Panc1 (cell line): ENCODE results near the gene CMIP. TPM values are rescaled to one million over a fixed set of nuclear protein-coding genes. Genes with fewer than 3 reads are reported as not detected.

Experiments used
- ATAC-seq: fragments of 200-7000 bp; cut with Tn5 transposase; 2 replicates; pipeline ENCODE4 v1.9.1; 2020; ENCODE audit warnings: mild to moderate bottlenecking, moderate library complexity
- BruUV-seq: library from RNA; stranded (reverse); fragments of 400-500 nt; replicated peaks from 2 replicates; lab custom pipeline; 2021; lab: Mats Ljungman, UMichigan
- CTCF ChIA-PET: fragments of 300-600 bp; sonication (Branson Sonifier 250); formaldehyde crosslinking; loops from one replicate; lab custom pipeline; 2022; ENCODE audit warnings: antibody characterized with exemption; lab: Charles Lee
- POLR2A ChIA-PET: fragments of 300-600 bp; sonication (Branson Sonifier 250); formaldehyde crosslinking; loops from one replicate; lab custom pipeline; 2022; ENCODE audit warnings: antibody characterized with exemption; lab: Charles Lee
- DNase-seq: peaks from one replicate; pipeline ENCODE4 v3.0.0-alpha.2; 2010; ENCODE audit warnings: low read depth, low spot score
- H3K27ac ChIP-seq: 2 replicates; pipeline ENCODE4 v1.5.1; 2011; ENCODE audit warnings: mild to moderate bottlenecking, low read length, inconsistent platforms
- H3K27me3 ChIP-seq: fragments of 200-500 bp; sonication (Bioruptor generic); 2 replicates; pipeline ENCODE4 v1.6.0; 2014; ENCODE audit warnings: low read length, inconsistent platforms; ENCODE audit not compliant: control insufficient read depth, insufficient read depth
- H3K36me3 ChIP-seq: fragments of 200-500 bp; sonication (Bioruptor generic); 2 replicates; pipeline ENCODE4 v1.5.1; 2014; ENCODE audit warnings: inconsistent platforms, mild to moderate bottlenecking, low read length, moderate library complexity; ENCODE audit not compliant: control insufficient read depth, insufficient read depth
- H3K4me1 ChIP-seq: 2 replicates; pipeline ENCODE4 v1.5.1; 2011; ENCODE audit warnings: inconsistent platforms, mild to moderate bottlenecking, low read length, moderate library complexity; ENCODE audit not compliant: control insufficient read depth, insufficient read depth
- H3K4me3 ChIP-seq, 2 experiments: 2 replicates each; pipeline ENCODE4 v1.5.1; 2011 to 2012; ENCODE audit warnings: low read depth in 2 of 2, low read length in 2 of 2, mild to moderate bottlenecking in 2 of 2, inconsistent platforms in 1 of 2, moderate library complexity in 1 of 2
- H3K9me3 ChIP-seq: fragments of 200-500 bp; sonication (Bioruptor generic); 2 replicates; pipeline ENCODE4 v1.5.1; 2014; ENCODE audit warnings: low read depth, mild to moderate bottlenecking, inconsistent platforms, low read length, moderate library complexity; ENCODE audit not compliant: control insufficient read depth, insufficient read depth
- CTCF ChIP-seq: fragments of 450-650 bp; IDR thresholded peaks from 2 replicates; pipeline ENCODE4 v1.5.1; 2017; ENCODE audit warnings: mild to moderate bottlenecking
- POLR2AphosphoS5 ChIP-seq: IDR thresholded peaks from 2 replicates; pipeline ENCODE4 v1.6.1; 2012; ENCODE audit warnings: mild to moderate bottlenecking, low read depth, low read length, moderate library complexity
- REST ChIP-seq, 2 experiments: IDR thresholded peaks; 2 replicates each; pipeline ENCODE4 v1.6.1; 2011 to 2012; ENCODE audit warnings: low read depth in 2 of 2, control low read depth in 1 of 2, low read length in 1 of 2, mild to moderate bottlenecking in 1 of 2, moderate library complexity in 1 of 2; ENCODE audit not compliant: insufficient read depth in 1 of 2
- SIN3A ChIP-seq: IDR thresholded peaks from 2 replicates; pipeline ENCODE4 v1.6.1; 2012; ENCODE audit warnings: low read depth, mild to moderate bottlenecking, low read length, moderate library complexity, borderline replicate concordance; ENCODE audit not compliant: insufficient read depth
- TCF7L2 ChIP-seq: IDR thresholded peaks from 2 replicates; pipeline ENCODE4 v1.6.1; 2011; ENCODE audit warnings: mild to moderate bottlenecking, low read depth, low read length, inconsistent platforms
- in situ Hi-C: cut with HindIII; loops from 2 replicates; pipeline ENCODE4 v1.10.0; 2016; ENCODE audit warnings: low sequenced_read_pairs, low pct_unique_long_range_greater_than_20kb
- intact Hi-C: fragments of 100-400 bp; cut with micrococcal nuclease; formaldehyde crosslinking; loops from one replicate; pipeline ENCODE4 v1.10.0; 2022; ENCODE audit not compliant: unreplicated experiment
- total RNA-seq: library from RNA; stranded (reverse); gene quantifications from one replicate; pipeline ENCODE4 v1.2.1, GENCODE V29; 2021; ENCODE audit not compliant: unreplicated experiment

The CMIP gene
- total RNA-seq, 1 experiment from 2014 or later: 49.7 TPM

GRCh38 chr16:81497690-81498089 is 53.1 kb downstream of the CMIP start:
- H3K27me3 ChIP-seq: no peaks in the 10 kb centered on the region
- in situ Hi-C loops (no loop called here), intact Hi-C loops (loop anchor here (10.0 kb wide), 1 partner anchor 87 kb away; no protein-coding TSS in a partner anchor)
- H3K4me3 ChIP-seq: peak overlapping the region; percentile 12 to 39; a peak in 3 of 4 replicates
- ChIA-PET POLR2A (no interaction called here), CTCF (no interaction called here)
- H3K9me3 ChIP-seq: no peaks in the 10 kb centered on the region
- 0 out of 2 replicates have a peak, but pooled peaks have one; percentile 5 for TF ChIP-seq POLR2AphosphoS5
- no peak for TF ChIP-seq CTCF
- no peak for TF ChIP-seq TCF7L2
- no peak for TF ChIP-seq SIN3A
- H3K27ac ChIP-seq: peak overlapping the region; percentile 81
- DNase-seq: no peak
- H3K4me1 ChIP-seq: peaks cover 68% of the 10 kb centered on the region
- BruUV-seq: no TSS peak
- peak; percentile 44 for ATAC-seq
- no peaks in the 10 kb centered on the region for H3K36me3 ChIP-seq

DNA sequence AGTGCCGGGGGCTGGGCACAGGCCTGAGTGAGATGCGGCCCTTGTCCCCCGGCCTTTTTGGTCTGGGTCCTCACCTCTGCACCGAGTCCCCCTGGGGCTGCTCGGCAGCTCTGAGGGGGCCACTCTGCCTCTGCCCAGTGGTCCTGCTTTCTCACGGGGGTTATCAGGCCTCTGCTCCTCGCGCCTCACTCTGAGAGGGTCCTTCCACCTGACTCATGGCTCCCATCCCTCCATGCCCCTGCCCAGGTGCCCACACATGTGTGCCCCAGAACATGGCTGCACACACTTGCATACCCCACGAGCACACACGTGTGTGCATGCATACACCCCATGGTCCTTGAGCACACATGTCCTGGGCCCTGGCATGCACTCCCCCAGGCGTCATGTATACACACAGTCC is 53.7 kb downstream of the CMIP start:
- Histone ChIP-seq H3K27me3 (no peaks in the 10 kb centered on the region), H3K36me3 (no peaks in the 10 kb centered on the region), H3K4me3 (no peak overlapping the region), H3K27ac (peak overlapping the region; percentile 81; the same call in 1 of the 2 replicates), H3K4me1 (peaks cover 61% of the 10 kb centered on the region), H3K9me3 (no peaks in the 10 kb centered on the region)
- no peak for ATAC-seq
- BruUV-seq: no TSS peak
- CTCF ChIA-PET: no interaction called here
- no peak for TF ChIP-seq TCF7L2
- TF ChIP-seq SIN3A: no peak
- no peak for TF ChIP-seq POLR2AphosphoS5
- no peak for TF ChIP-seq CTCF
- no peak for TF ChIP-seq REST (IDR thresholded peaks at IDR 0.05; ENCODE audit: insufficient read depth in 1 of 2, low read depth in 2 of 2, low read length in 1 of 2)
- no peak for DNase-seq
- POLR2A ChIA-PET: no interaction called here
- in situ Hi-C loops (no loop called here), intact Hi-C loops (loop anchor here (10.0 kb wide), 1 partner anchor 86 kb away; no protein-coding TSS in a partner anchor)
